Testis (tissue), 2 donors: Measurements from ENCODE around the gene CEP43.
"Not testable (repeated sequence)": the region's sequence is repeated elsewhere in the genome, so short reads cannot be mapped to it uniquely, and the experiment has no call there.

Source experiments
- POLR2A ChIP-seq: fragments of 450-650 bp; IDR thresholded peaks from one replicate; pipeline ENCODE4 v1.6.1; 2017; ENCODE audit warnings: antibody characterized with exemption, mild to moderate bottlenecking, moderate library complexity
- TF ChIP-seq, protein P1 (sequence below), 3 experiments: fragments of 450-650 bp in 2 of 3; fragments of 200-600 bp in 1 of 3; sonication (generic) in 1 of 3; IDR thresholded peaks; one replicate each; pipeline ENCODE4 v1.5.1; 2016 to 2019; ENCODE audit warnings: antibody characterized with exemption in 3 of 3, mild to moderate bottlenecking in 2 of 3, moderate library complexity in 1 of 3

DNA sequence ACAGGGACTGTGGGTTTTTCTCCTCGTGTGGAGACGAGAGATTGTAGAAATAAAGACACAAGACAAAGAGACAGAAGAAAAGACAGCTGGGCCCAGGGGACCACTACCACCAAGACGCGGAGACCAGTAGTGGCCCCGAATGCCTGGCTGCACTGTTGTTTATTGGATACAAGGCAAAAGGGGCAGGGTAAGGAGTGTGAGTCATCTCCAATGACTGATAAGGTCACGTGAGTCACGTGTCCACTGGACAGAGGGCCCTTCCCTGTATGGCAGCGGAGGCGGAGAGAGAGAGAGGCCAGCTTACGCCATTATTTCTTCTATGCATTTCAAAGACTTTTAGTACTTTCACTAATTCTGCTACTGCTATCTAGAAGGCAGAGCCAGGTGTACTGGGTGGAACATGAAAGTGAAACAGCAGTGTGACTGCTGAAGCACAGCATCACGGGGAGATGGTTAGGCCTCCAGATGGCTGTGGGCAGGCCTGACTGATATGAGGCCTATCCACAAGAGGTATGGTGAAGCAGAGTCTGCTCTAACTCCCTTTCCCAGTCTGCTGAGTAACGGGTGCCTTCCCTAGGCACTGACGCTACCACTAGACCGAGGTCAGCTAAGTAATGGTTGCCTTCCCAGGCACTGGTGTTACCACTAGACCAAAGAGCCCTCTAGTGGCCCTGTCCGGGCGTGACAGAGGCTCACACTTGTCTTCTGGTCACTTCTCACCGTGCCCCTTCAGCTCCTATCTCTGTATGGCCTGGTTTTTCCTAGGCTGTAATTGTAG is 48.1 kb upstream of the CEP43 start:
- TF ChIP-seq, protein P1, sequence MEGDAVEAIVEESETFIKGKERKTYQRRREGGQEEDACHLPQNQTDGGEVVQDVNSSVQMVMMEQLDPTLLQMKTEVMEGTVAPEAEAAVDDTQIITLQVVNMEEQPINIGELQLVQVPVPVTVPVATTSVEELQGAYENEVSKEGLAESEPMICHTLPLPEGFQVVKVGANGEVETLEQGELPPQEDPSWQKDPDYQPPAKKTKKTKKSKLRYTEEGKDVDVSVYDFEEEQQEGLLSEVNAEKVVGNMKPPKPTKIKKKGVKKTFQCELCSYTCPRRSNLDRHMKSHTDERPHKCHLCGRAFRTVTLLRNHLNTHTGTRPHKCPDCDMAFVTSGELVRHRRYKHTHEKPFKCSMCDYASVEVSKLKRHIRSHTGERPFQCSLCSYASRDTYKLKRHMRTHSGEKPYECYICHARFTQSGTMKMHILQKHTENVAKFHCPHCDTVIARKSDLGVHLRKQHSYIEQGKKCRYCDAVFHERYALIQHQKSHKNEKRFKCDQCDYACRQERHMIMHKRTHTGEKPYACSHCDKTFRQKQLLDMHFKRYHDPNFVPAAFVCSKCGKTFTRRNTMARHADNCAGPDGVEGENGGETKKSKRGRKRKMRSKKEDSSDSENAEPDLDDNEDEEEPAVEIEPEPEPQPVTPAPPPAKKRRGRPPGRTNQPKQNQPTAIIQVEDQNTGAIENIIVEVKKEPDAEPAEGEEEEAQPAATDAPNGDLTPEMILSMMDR (IDR thresholded peaks at IDR 0.05): peak; percentile 63 to 70 (median 66)
- not testable (repeated sequence) for TF ChIP-seq POLR2A
